PC-3 (cell line): ENCODE data around the gene HS2ST1. TPM values are rescaled to one million over a fixed set of nuclear protein-coding genes. Genes with fewer than 3 reads are reported as not detected.
"Not testable (repeated sequence)": the region's sequence is repeated elsewhere in the genome, so short reads cannot be mapped to it uniquely, and the experiment has no call there.

Experiments
- ATAC-seq: fragments of 200-7000 bp; cut with Tn5 transposase; 2 replicates; pipeline ENCODE4 v1.9.1; 2020; ENCODE audit warnings: mild to moderate bottlenecking, moderate library complexity
- BruUV-seq: library from RNA; stranded (reverse); fragments of 400-500 nt; replicated peaks from 2 replicates; lab custom pipeline; 2021; lab: Mats Ljungman, UMichigan
- CTCF ChIA-PET: fragments of 300-600 bp; sonication (Branson Sonifier 250); formaldehyde crosslinking; loops from one replicate; lab custom pipeline; 2022; ENCODE audit warnings: antibody characterized with exemption; lab: Charles Lee
- POLR2A ChIA-PET: fragments of 300-600 bp; sonication (Branson Sonifier 250); formaldehyde crosslinking; loops from one replicate; lab custom pipeline; 2022; ENCODE audit warnings: antibody characterized with exemption; ENCODE audit not compliant: unreplicated experiment; lab: Charles Lee
- DNase-seq: peaks from one replicate; pipeline ENCODE4 v3.0.0-alpha.2; 2015
- H2AFZ ChIP-seq: fragments of 300-600 bp; sonication (generic); 2 replicates; pipeline ENCODE4 v1.6.0; 2016; ENCODE audit warnings: antibody characterized with exemption, low read length
- H3F3A ChIP-seq: fragments of 300-600 bp; sonication (generic); one replicate; pipeline ENCODE4 v1.6.0; 2017; ENCODE audit warnings: antibody characterized with exemption, low read length, control low read depth, mild to moderate bottlenecking; ENCODE audit not compliant: unreplicated experiment
- H3K27ac ChIP-seq: fragments of 300-600 bp; sonication (generic); 2 replicates; pipeline ENCODE4 v1.5.1; 2016; ENCODE audit warnings: mild to moderate bottlenecking, low read length
- H3K27me3 ChIP-seq: fragments of 300-600 bp; sonication (generic); 2 replicates; pipeline ENCODE4 v1.6.1; 2016; ENCODE audit warnings: low read length, mixed read lengths
- H3K36me3 ChIP-seq: fragments of 300-600 bp; sonication (generic); 2 replicates; pipeline ENCODE4 v1.6.1; 2016; ENCODE audit warnings: low read depth, mixed run types, low read length, mixed read lengths
- H3K4me1 ChIP-seq: fragments of 300-600 bp; sonication (generic); 2 replicates; pipeline ENCODE4 v1.5.1; 2016; ENCODE audit warnings: low read length; ENCODE audit not compliant: insufficient read depth
- H3K4me2 ChIP-seq: fragments of 300-600 bp; sonication (generic); 2 replicates; pipeline ENCODE4 v1.6.0; 2016; ENCODE audit warnings: low read length
- H3K4me3 ChIP-seq: fragments of 300-600 bp; sonication (generic); 2 replicates; pipeline ENCODE4 v1.5.1; 2016; ENCODE audit warnings: mild to moderate bottlenecking, low read length, mixed read lengths
- H3K79me2 ChIP-seq: fragments of 300-600 bp; sonication (generic); 2 replicates; pipeline ENCODE4 v1.6.1; 2017; ENCODE audit warnings: low read length, mixed read lengths
- H3K9ac ChIP-seq: fragments of 300-600 bp; sonication (generic); 2 replicates; pipeline ENCODE4 v1.6.0; 2016; ENCODE audit warnings: mild to moderate bottlenecking, low read length
- H3K9me2 ChIP-seq: fragments of 300-600 bp; sonication (generic); replicated peaks from 2 replicates; pipeline ENCODE4 v1.6.1; 2016; ENCODE audit warnings: mixed run types, low read length, mixed read lengths
- H3K9me3 ChIP-seq: fragments of 300-600 bp; sonication (generic); 2 replicates; pipeline ENCODE4 v1.6.1; 2016; ENCODE audit warnings: low read length, mixed read lengths
- H4K20me1 ChIP-seq: fragments of 300-600 bp; sonication (generic); 2 replicates; pipeline ENCODE4 v1.6.1; 2016; ENCODE audit warnings: low read length, mixed read lengths
- CTCF ChIP-seq: fragments of 300-600 bp; sonication (generic); conservative IDR thresholded peaks from 2 replicates; pipeline ENCODE4 v1.5.1; 2017; ENCODE audit warnings: antibody characterized with exemption, low read depth, mild to moderate bottlenecking, low read length
- EZH2 ChIP-seq: fragments of 300-600 bp; sonication (generic); IDR thresholded peaks from one replicate; pipeline ENCODE4 v1.6.1; 2017; ENCODE audit warnings: antibody characterized with exemption, mild to moderate bottlenecking, low read length; ENCODE audit not compliant: unreplicated experiment
- EZH2phosphoT487 ChIP-seq: fragments of 300-600 bp; sonication (generic); IDR thresholded peaks from 2 replicates; pipeline ENCODE4 v1.6.1; 2018; ENCODE audit warnings: mild to moderate bottlenecking, antibody characterized with exemption, low read length, borderline replicate concordance
- intact Hi-C: fragments of 100-400 bp; cut with micrococcal nuclease; formaldehyde crosslinking; loops from 2 replicates; pipeline ENCODE4 v1.9.0; 2023
- total RNA-seq: library from RNA; depleted of rRNA; stranded (reverse); fragments of >200 nt; gene quantifications from 2 replicates; pipeline ENCODE4 v1.2.3, GENCODE V29; 2014

HS2ST1 gene
- total RNA-seq, 1 experiment from 2014 or later: 15.3 TPM

DNA sequence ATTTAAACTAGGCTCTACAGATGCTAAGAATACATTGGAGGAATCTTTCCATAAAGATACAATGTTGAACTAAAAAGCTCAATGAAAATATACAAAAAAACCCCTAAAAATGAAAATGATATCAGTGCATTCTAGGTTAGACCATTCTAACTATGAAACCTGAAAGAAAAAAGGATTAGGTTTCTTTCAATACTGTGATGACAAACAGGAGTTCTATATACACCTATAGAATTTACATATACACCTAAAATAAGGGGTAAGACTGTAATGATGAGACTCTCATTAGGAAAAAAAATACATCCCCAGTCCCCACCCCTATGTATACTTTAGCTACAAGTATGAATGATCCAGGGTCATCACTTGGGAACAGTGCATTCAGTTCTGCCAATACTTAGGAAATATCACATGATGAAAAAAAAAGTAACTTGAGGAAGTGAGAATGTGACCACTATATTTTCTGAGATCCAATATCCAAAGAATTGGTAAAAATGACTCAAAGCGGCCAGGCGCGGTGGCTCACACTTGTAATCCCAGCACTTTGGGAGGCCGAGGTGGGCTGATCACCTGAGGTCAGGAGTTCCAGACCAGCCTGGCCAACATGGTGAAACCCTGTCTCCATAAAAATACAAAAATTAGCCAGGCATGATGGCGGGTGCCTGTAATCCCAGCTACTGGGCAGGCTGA lies 26.8 kb upstream of the HS2ST1 start:
- Histone ChIP-seq H3K27ac (no peak overlapping the region), H3K9me3 (no peaks in the 10 kb centered on the region), H2AFZ (no peak overlapping the region), H3F3A (no peaks in the 10 kb centered on the region), H3K27me3 (no peaks in the 10 kb centered on the region), H3K4me1 (no peaks in the 10 kb centered on the region), H3K4me2 (no peak overlapping the region), H3K9ac (no peak overlapping the region), H3K4me3 (no peak overlapping the region), H3K9me2 (no peaks in the 10 kb centered on the region), H3K36me3 (no peaks in the 10 kb centered on the region), H4K20me1 (no peaks in the 10 kb centered on the region), H3K79me2 (peaks cover 28% of the 10 kb centered on the region)
- no TSS peak for BruUV-seq
- intact Hi-C loops: no loop called here
- no peak for ATAC-seq
- CTCF ChIA-PET: no interaction called here
- DNase-seq: no peak
- TF ChIP-seq EZH2 (no peak), CTCF (no peak), EZH2phosphoT487 (no peak)
- POLR2A ChIA-PET: no interaction called here

GRCh38 chr1:86888327-86888726 lies 26.1 kb upstream of the HS2ST1 start:
- no peak overlapping the region for H3K27ac ChIP-seq
- no peak for DNase-seq
- no peak overlapping the region for H3K9ac ChIP-seq
- BruUV-seq: no TSS peak
- CTCF ChIA-PET: no interaction called here
- peaks cover 32% of the 10 kb centered on the region for H3K79me2 ChIP-seq
- H3K27me3 ChIP-seq: no peaks in the 10 kb centered on the region
- H4K20me1 ChIP-seq: no peaks in the 10 kb centered on the region
- no peaks in the 10 kb centered on the region for H3K9me3 ChIP-seq
- no peaks in the 10 kb centered on the region for H3K36me3 ChIP-seq
- H3F3A ChIP-seq: no peaks in the 10 kb centered on the region
- no peaks in the 10 kb centered on the region for H3K4me1 ChIP-seq
- no peak overlapping the region for H2AFZ ChIP-seq
- intact Hi-C loops: no loop called here
- POLR2A ChIA-PET: no interaction called here
- TF ChIP-seq EZH2phosphoT487: no peak
- no peak for TF ChIP-seq EZH2
- TF ChIP-seq CTCF: no peak
- no peak overlapping the region for H3K4me2 ChIP-seq
- H3K9me2 ChIP-seq: no peaks in the 10 kb centered on the region
- no peak overlapping the region for H3K4me3 ChIP-seq
- ATAC-seq: no peak

DNA sequence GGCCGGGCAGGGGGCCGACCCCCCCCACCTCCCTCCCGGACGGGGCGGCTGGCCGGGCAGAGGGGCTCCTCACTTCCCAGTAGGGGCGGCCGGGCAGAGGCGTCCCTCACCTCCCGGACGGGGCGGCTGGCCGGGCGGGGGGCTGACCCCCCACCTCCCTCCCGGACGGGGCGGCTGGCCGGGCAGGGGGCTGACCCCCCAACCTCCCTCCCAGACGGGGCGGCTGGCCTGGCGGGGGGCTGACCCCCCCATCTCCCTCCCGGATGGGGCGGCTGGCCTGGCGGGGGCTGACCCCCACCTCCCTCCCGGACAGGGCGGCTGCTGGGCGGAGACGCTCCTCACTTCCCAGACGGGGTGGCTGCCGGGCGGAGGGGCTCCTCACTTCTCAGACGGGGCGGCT lies 15.0 kb upstream of the HS2ST1 start:
- H3K27ac ChIP-seq, intact Hi-C loops, H3K4me2 ChIP-seq, CTCF ChIA-PET, H3K9me3 ChIP-seq, H3K27me3 ChIP-seq, H3K9me2 ChIP-seq, BruUV-seq, H3F3A ChIP-seq, H3K4me3 ChIP-seq, POLR2A ChIA-PET, H3K4me1 ChIP-seq, H2AFZ ChIP-seq, H3K9ac ChIP-seq, H4K20me1 ChIP-seq, ATAC-seq, DNase-seq: not testable (repeated sequence)
- peaks cover 33% of the 10 kb centered on the region for H3K36me3 ChIP-seq
- H3K79me2 ChIP-seq: peaks cover 52% of the 10 kb centered on the region
